ENCODE results near the gene DEFB123.

DEFB123 gene

DNA sequence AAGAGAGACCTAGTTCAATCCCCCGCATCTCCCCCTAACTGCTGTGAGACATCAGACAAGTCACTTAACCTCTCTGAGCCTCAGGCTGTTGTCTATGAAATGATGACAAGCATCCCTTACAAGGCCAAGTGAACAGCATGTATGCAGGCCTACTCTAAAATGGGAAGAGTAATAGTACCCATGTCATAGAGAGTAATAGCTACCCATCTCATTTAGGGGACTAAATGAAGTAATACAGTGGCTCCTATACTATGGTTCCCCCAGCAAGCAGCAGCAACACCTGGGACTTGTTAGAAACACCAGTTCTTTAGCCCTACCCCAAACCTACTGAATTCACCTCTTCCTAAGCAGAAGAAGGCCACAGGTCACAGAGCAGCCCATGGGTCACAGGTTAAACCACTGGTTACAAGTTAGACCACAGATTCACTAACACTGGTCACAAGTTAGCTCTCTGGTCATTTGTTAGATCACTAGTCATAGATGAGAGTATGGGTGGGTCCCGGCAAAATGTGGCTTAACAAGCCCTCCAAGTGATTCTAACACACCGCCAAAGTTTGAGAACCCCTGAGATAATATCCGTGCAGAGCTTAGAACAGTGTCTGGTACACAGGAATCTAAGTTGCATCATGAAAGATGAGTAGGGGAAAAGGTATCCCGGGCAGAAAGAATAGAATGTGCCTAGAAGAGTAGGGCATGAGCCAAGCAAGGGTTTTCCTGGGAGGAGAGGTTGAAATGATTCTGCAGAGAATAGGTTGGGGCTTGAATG is 33.1 kb downstream of the DEFB123 start:
- DNase-seq (ENCODE audit: low read depth in 2 of 2), result no peak

DNA sequence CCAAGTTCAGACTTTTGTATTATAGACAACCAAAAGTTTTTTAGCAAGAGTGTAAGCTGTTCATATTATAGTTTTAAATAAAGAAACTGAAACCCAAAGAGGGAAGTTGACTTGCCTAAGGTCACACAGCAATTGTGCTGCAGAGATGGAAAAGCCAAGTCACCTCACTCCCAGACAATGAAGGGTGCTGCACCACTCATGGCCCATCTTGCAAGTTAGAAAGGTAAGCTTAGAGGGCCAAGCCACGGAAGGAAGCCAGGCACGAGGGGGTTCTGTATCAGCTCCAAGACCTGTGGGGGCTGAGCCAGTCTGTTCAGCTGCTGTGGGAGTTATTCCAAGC is 33.6 kb downstream of the DEFB123 start:
- no peak for DNase-seq (ENCODE audit: low read depth in 2 of 2)

DNA sequence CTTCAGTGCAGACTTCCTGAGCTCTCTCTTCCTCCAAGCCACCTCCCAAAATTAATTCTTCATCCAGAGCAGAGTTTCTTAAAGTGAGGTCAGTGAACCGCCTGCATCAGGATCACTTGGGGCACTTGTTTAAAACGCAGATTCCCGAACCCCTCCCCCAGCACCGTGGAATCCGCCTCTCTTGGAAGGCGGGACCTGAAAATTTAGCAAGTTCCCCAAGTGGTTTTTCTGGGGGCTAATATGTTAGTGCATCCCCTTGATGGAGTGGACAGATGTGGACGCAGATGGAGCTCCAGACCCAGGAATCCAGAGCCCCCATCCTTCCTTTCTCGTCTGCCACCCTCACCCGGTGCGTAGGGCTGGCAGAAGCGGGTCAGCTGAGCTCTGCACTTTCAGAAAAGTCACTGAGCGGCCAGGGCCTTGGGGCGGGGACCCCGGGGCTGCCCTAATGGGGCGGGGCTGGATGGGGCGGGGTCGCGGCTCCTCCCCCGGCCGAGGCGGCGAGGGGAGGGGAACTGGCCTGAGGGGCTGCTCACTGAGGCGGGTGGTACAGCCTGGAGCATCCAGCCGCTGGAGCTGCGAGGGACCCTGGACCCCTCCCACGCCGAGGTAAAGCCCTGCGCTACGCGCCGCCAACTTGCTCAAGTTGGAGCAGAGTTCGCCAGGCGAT is 34.5 kb downstream of the DEFB123 start, which contains the start of the genes DEFB124 and REM1:
Gene DEFB124, minus strand, starts transcription at position 370 of the 670 bp plus-strand sequence. CDS start 2,114 bp downstream, outside the sequence.
Gene REM1, plus strand, starts transcription at position 531 of the 670 bp plus-strand sequence. CDS start 1,158 bp downstream, outside the sequence.
- no peak for DNase-seq (ENCODE audit: low read depth in 2 of 2)

DNA sequence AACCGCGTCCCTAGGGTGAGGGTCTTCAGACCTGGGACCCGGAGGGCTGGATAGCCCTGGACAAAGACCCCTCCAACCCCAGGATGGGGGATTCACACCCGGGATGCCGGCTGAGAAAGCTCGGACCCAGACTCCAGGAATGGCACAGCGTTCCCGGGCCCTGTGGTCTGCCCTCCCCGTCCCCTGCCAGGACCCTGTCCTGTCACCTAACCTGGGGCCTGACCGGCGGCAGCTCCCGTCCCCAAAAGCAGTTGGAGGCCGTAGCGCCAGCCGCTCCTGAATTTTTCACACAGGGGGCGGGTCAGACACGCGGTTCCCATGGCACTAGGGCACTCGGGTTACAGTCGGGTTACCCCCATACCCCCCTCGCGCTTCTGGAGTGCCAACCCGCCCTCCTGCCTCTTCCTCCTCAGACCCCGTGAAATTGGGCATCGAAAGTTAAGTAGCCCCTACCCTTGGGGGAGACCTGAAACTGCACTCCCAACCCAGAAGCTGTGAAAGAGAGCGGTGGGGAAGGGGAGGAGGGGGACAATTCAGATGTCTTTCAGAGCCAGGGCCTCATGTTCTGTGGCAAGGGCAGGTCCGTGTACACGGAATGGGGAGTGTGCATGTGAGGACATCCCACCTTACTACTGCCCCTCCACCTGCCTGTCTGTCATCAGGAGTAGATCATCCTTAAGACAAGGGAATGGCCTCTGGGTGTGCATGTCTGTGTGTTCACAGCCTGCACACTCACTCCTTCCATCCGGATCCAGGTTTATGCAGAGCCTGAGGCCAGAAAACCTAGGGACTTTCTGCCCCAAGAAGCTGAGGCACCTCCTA is 35.3 kb downstream of the DEFB123 start:
- DNase-seq (ENCODE audit: low read depth in 2 of 2), result no peak

DNA sequence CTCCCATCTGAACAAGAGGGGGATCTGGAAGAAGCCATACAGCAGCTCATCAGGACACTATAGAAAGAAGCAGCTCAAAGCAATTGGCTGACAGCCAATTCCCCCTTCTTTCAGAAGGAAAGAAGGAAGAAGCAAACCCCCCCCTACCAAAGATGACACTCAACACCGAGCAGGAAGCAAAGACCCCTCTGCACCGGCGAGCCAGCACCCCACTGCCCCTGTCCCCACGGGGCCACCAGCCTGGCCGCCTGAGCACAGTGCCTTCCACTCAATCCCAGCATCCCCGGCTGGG is 35.8 kb downstream of the DEFB123 start:
- DNase-seq (ENCODE audit: low read depth in 2 of 2), result no peak

DNA sequence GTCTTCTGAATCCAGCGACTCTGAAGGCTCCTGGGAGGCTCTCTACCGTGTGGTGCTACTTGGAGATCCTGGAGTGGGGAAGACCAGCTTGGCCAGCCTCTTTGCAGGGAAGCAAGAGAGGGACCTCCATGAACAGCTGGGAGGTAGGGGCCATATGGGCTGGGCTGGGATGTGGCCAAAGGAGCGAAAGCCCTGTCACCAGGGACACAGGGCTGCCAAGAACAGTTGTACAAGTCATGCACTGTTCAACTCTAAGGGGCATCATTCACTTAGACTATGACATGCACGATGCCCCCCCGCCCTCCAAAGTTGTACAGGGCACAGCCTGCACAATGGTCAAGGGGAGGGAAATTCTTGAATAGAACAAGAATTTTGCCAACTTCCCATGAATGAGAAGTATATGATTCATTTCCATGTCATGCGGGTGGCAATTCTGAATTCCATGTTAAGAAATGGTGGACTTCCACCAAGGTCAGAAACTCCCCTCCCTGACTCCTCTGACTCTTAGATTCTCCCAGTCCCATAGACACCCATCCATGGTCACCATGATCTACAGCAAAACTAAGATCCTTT is 36.3 kb downstream of the DEFB123 start:
- no peak for DNase-seq (ENCODE audit: low read depth in 2 of 2)

DNA sequence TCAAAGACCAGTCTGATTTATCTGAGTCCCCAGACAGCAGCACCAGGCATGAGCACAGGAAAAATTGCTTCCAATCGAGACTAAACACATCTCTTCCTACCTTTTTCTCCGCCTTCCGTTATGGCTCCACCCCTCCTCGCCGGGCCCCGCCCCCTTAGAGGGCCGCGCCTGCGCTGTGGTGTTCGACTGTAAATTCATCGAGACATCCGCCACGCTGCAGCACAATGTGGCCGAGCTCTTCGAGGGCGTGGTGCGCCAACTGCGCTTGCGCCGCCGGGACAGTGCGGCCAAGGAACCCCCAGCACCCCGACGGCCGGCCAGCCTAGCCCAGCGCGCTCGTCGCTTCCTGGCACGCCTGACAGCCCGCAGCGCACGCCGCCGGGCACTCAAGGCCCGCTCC is 43.6 kb downstream of the DEFB123 start:
- no peak for DNase-seq (ENCODE audit: low read depth in 2 of 2)

DNA sequence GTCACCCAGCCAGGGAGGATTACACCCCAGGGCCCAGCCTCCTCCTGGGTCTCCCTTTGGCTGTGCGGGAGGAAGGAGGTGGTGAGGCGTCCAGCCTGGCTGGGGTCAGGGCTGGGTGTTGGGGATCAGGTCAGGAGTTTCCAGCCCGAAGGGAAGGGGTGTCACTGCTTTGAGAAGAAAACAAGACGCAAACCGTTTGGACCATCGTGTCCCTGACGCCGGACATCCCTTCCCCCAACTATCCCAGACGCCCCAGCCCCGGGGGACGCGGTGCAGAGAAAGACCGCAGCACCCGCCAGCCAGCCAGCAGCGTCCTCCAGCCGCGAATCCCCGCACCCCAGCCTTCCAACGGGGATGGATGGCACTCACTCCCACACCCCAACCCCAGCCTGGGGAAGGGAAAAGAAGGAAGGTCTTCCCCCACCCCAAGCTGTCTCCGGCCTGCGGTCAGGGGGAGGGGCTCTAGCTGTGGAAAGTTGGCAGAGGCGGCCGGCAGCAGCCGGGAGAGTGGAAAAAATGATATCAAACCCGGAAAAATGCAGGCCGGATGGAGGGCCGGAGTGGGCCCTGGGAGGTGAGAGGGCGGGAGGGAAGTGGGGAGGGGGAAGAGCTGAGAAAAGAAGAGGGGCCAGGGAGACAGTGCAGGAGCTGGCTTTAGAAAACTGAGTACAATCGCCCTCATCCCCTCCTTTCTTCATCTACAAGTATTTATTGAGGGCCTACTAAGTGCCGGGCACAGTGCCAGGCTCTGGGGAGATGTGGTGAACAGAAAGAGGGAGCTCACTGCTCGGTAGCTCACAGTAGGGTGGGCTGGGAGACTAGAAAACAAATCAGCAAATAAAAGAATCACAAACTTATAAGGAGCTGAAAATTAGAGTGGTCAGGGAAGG is 45.3 kb downstream of the DEFB123 start:
- DNase-seq (ENCODE audit: low read depth in 2 of 2), result no peak

DNA sequence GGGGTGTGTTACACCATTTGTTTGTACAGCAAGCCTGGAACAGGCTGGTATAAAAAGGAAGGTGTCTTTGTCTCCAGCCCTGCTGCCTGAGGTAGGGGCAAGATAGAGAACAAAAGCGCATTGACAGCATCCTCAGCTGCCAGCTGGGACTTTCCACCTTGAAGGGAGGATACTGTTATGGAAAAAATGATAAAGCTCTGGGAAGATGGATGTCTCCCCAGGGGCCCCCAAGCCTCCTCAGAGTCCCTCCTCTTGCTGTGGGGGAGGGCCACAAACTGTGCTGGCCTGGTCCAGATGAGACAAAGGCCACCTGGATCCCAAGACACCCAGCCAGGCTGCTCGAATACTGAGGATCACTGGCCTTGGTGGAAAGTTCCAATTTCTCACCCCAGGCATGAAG is 47.7 kb downstream of the DEFB123 start:
- DNase-seq (ENCODE audit: low read depth in 2 of 2), result no peak

DNA sequence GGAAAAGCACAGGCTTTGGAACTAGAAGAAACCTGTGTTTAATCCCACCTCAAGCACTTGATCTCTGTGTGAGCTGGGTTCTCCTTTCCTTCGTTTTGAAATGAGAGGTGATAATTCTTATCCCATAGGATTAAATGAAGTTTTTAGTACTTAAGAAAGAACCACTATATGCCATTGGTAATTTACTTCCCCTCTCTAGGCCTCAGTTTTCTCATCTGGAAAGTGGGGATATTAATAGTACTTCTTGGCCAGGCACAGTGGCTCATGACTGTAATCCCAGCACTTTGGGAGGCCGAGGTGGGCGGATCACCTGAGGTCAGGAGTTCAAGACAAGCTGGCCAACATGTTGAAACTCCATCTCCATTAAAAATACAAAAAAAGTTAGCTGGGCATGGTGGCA is 48.7 kb downstream of the DEFB123 start:
- DNase-seq (ENCODE audit: low read depth in 2 of 2), result no peak

DNA sequence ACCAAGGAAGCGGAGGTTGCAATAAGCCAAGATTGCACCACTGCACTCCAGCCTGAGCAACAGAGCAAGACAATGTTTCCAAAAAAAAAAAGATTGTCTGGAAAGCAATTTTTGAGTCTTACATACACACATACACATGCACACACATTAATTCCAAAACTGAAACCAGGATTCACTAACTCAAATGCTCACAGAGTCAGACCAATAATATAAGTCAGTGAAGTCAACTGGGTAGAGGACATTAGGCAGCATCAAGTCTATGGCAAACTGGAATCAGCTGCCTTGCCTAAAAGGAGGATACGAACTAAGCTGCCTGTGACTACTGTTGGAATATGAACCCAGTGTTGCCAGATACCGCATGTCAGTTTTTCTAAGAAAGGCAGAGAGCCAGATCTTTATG is 50.3 kb downstream of the DEFB123 start:
- no peak for DNase-seq (ENCODE audit: low read depth in 2 of 2)

DNA sequence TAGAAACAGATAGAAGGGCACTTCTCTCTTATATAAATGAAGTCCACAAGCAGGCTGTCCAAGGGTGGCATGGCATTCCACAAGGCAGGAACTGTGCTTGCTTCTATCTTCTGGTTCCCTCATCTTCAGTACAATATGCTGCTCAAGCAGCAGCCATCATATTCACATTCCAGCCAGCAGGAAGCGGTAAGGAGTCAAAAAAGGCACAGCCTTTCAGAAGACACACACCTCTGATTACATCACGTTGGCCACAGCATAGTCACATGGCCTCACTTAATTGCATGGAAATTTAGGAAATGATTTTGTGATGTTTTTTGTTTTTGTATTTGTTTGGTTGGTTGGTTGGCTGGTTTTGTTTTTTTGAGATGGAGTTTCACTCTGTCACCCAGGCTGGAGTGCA is 53.7 kb downstream of the DEFB123 start:
- no peak for DNase-seq (ENCODE audit: low read depth in 2 of 2)

DNA sequence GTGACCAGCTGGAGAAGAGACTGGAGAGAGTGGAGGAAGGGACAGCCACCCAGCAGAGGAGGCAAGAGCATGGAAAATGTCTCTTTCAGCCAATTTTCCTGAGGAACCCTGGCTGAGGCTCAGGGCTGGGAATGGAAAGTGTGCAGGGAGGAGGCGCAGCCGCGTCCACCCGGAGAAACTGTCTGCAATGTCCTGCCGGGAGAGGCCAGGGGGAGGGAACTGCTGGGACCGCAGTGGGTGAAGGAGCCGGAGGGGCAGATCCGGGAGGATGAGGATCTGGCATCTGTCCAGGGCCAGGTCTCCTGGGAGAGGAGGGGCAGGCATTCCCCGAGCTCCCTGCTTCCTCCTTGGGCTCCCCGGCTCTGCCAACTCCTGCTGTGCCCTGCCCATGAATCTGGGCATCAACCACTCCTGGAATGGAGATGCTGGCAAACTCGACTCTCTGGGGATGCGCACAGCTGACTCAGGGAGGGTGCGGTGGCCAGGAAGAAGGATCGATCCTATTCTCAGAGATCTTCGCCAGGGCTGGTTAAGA is 56.4 kb downstream of the DEFB123 start:
- no peak for DNase-seq (ENCODE audit: low read depth in 2 of 2)

DNA sequence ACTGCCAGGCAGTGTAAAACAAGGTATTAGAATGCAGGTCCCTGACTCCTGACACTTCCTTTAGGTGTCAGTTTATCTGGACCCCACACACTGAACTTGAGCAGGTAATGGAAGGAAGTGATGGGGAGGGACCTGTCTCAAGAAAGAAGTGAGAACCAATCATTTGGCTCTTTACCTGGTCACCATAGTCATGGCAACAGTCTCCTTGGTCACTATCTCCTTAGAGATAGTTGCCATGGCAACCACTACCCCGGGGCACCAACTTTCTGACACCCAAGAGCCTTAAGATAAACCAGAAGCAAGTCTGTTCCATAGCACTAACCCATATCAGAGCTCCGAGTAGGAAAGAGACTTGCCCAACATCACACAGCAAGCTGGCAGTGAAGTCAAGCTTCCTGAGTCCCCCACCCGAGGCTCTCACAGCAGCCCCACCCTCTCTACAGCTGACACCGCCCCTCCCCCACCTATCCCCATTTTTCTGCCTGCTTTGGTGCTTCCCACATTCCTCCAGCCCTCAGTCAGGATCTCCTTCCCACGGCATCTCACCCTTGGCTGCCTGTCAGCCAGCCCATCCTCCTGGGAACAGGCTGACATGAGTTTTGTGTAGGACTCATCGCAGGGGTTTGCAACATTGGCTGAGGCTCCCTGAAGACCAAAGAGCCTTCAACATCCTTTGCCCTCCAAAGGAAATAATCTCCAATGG is 57.6 kb downstream of the DEFB123 start:
- no peak for DNase-seq (ENCODE audit: low read depth in 2 of 2)
